GM10266 (cell line): ENCODE measurements around the gene C11orf91.

Experiments used
- DNase-seq: peaks from one replicate; pipeline ENCODE4 v3.0.0; 2012; ENCODE audit errors: extremely low spot score
- CTCF ChIP-seq: IDR thresholded peaks from 2 replicates; pipeline ENCODE4 v1.5.1; 2012; ENCODE audit warnings: mild to moderate bottlenecking, low read depth; ENCODE audit not compliant: control insufficient read depth, insufficient read depth; ENCODE audit errors: missing control alignments

The C11orf91 gene

GRCh38 chr11:33674035-33674814 is 26.4 kb downstream of the C11orf91 start:
- TF ChIP-seq CTCF = no peak
- DNase-seq = no peak

GRCh38 chr11:33672273-33672672 is 28.4 kb downstream of the C11orf91 start:
- TF ChIP-seq CTCF = no peak

GRCh38 chr11:33670250-33671011 is 30.2 kb downstream of the C11orf91 start:
- no peak for DNase-seq
- TF ChIP-seq CTCF = no peak

More at GRCh38 chr11:33672273-33672672, 28.4 kb downstream of the C11orf91 start:
- no peak for DNase-seq

- DNase-seq = no peak
- TF ChIP-seq CTCF = no peak
These were observed 30.9 kb downstream of the C11orf91 start for GRCh38 chr11:33669598-33670249.

GRCh38 chr11:33668951-33669596 is 31.6 kb downstream of the C11orf91 start:
- no peak for DNase-seq
- TF ChIP-seq CTCF = no peak

- TF ChIP-seq CTCF = no peak
- DNase-seq = no peak
These were observed 32.2 kb downstream of the C11orf91 start for GRCh38 chr11:33668468-33668825.
